RWPE1 (cell line): ENCODE measurements around the gene CRYM.

Experiments used
- CTCF ChIA-PET: fragments of 350-600 bp; sonication (Branson Sonifier 250); formaldehyde crosslinking; extraction: SDS; loops from one replicate; lab custom pipeline; 2021; lab: Yijun Ruan, JAX
- POLR2A ChIA-PET: fragments of 400-600 bp; formaldehyde crosslinking; extraction: SDS; loops from one replicate; lab custom pipeline; 2020; ENCODE audit warnings: antibody characterized with exemption; ENCODE audit not compliant: low non-redundant PET; lab: Yijun Ruan, JAX
- DNase-seq: peaks from one replicate; pipeline ENCODE4 v3.0.0; 2012; ENCODE audit warnings: low spot score
- H3K27ac ChIP-seq: fragments of 450-650 bp; 2 replicates; pipeline ENCODE4 v1.5.1; 2017
- TF ChIP-seq, protein P1 (sequence below): fragments of 450-650 bp; conservative IDR thresholded peaks from 2 replicates; pipeline ENCODE4 v1.5.1; 2017; ENCODE audit warnings: low read depth, mild to moderate bottlenecking

CRYM gene

DNA sequence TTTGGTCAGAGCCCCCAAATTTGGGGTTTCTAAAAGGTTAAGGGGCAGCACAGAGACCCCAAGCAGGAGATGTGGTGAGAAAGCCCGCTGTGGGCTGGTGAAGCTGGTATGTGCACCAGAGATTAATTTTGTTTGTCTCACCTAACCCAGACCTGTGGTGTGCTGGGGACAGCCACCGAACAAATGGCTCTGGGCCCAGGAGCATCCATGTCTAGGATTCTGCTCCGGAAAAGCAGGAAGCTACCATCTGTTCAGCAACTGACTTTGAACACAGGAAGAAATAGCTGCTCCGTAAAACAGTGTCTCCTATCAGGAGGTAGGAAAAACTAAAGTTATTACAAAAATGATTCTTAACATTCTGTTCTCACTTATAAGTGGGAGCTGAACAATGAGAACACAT lies 64.0 kb downstream of the CRYM start:
- ChIA-PET CTCF (interaction anchor here (0.8 to 1.2 kb wide), 2 partner anchors 25 to 87 kb away, joined by 3 read pairs; no protein-coding TSS in a partner anchor), POLR2A (no interaction called here)
- no peak for DNase-seq
- H3K27ac ChIP-seq, result no peak overlapping the region
- TF ChIP-seq, protein P1, sequence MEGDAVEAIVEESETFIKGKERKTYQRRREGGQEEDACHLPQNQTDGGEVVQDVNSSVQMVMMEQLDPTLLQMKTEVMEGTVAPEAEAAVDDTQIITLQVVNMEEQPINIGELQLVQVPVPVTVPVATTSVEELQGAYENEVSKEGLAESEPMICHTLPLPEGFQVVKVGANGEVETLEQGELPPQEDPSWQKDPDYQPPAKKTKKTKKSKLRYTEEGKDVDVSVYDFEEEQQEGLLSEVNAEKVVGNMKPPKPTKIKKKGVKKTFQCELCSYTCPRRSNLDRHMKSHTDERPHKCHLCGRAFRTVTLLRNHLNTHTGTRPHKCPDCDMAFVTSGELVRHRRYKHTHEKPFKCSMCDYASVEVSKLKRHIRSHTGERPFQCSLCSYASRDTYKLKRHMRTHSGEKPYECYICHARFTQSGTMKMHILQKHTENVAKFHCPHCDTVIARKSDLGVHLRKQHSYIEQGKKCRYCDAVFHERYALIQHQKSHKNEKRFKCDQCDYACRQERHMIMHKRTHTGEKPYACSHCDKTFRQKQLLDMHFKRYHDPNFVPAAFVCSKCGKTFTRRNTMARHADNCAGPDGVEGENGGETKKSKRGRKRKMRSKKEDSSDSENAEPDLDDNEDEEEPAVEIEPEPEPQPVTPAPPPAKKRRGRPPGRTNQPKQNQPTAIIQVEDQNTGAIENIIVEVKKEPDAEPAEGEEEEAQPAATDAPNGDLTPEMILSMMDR, result no peak

GRCh38 chr16:21211486-21211885 lies 66.6 kb downstream of the CRYM start, which contains the start of gene ZP2:
TSS of gene ZP2 (minus strand) at chr16:21211574. CDS start at chr16:21211547, 27 bp downstream.
- DNase-seq, result no peak
- CTCF ChIA-PET, result no interaction called here

More at GRCh38 chr16:21211486-21211885, 66.6 kb downstream of the CRYM start, which contains the start of gene ZP2:
- TF ChIP-seq, protein P1, result no peak
- POLR2A ChIA-PET, result no interaction called here
- H3K27ac ChIP-seq, result no peak within 1 kb of the TSS
